ENCODE results near the gene RHNO1. TPM values are rescaled to one million over a fixed set of nuclear protein-coding genes. Genes with fewer than 3 reads are reported as not detected.

The RHNO1 gene
- total RNA-seq, 4 donors from 2014 or later, result 1.2 to 26.3 (median 12.4) TPM

GRCh38 chr12:2891240-2892053, 14.4 kb downstream of the RHNO1 start:
- intact Hi-C loops (cut with DNase I; ENCODE audit: low total_unique reads), result no loop called here
- DNase-seq, result peak; percentile 55 to 56
- peak overlapping the region; percentile 68 to 88 for H3K4me3 ChIP-seq
- TF ChIP-seq POLR2A (IDR thresholded peaks at IDR 0.05), result no peak
- TF ChIP-seq CTCF (IDR thresholded peaks at IDR 0.05), result no peak
- no peaks in the 10 kb centered on the region for H3K27me3 ChIP-seq
- peaks cover 0 to 4% of the 10 kb centered on the region in 2 donors for H3K4me1 ChIP-seq
- peak overlapping the region; percentile 91 to 93 for H3K27ac ChIP-seq
- no peaks in the 10 kb centered on the region for H3K9me3 ChIP-seq
- no peaks in the 10 kb centered on the region for H3K36me3 ChIP-seq

- Histone ChIP-seq H3K4me3 (peak overlapping the region in 1 of 2 donors; percentile 68), H3K9me3 (no peaks in the 10 kb centered on the region), H3K4me1 (peaks cover 0 to 4% of the 10 kb centered on the region in 2 donors), H3K27me3 (no peaks in the 10 kb centered on the region), H3K36me3 (no peaks in the 10 kb centered on the region), H3K27ac (peak overlapping the region; percentile 91 to 93)
- DNase-seq, result no peak
- intact Hi-C loops (cut with DNase I; ENCODE audit: low total_unique reads), result no loop called here
- TF ChIP-seq CTCF (IDR thresholded peaks at IDR 0.05), result no peak
- no peak for TF ChIP-seq POLR2A (IDR thresholded peaks at IDR 0.05)
These were observed 15.2 kb downstream of the RHNO1 start for GRCh38 chr12:2892246-2892645.

GRCh38 chr12:2893007-2893406, 16.0 kb downstream of the RHNO1 start:
- DNase-seq, result peak; percentile 39 to 42
- no peaks in the 10 kb centered on the region for H3K9me3 ChIP-seq
- no peaks in the 10 kb centered on the region for H3K27me3 ChIP-seq
- H3K36me3 ChIP-seq, result no peaks in the 10 kb centered on the region
- TF ChIP-seq CTCF (IDR thresholded peaks at IDR 0.05) (no peak), POLR2A (IDR thresholded peaks at IDR 0.05) (no peak)
- no peak overlapping the region for H3K4me3 ChIP-seq
- intact Hi-C loops (cut with DNase I; ENCODE audit: low total_unique reads), result no loop called here
- H3K27ac ChIP-seq, result peak overlapping the region; percentile 91 to 93
- H3K4me1 ChIP-seq, result peaks cover 0 to 4% of the 10 kb centered on the region in 2 donors

GRCh38 chr12:2895051-2895451, 18.0 kb downstream of the RHNO1 start:
- Histone ChIP-seq H3K27me3 (no peaks in the 10 kb centered on the region), H3K27ac (peak overlapping the region in 1 of 2 donors; percentile 37), H3K9me3 (no peaks in the 10 kb centered on the region), H3K4me1 (peaks cover 0 to 4% of the 10 kb centered on the region in 2 donors), H3K36me3 (no peaks in the 10 kb centered on the region), H3K4me3 (no peak overlapping the region)
- TF ChIP-seq CTCF (IDR thresholded peaks at IDR 0.05) (no peak), POLR2A (IDR thresholded peaks at IDR 0.05) (no peak)
- intact Hi-C loops (cut with DNase I; ENCODE audit: low total_unique reads), result no loop called here
- no peak for DNase-seq

GRCh38 chr12:2895511-2895910, 18.5 kb downstream of the RHNO1 start:
- Histone ChIP-seq H3K36me3 (no peaks in the 10 kb centered on the region), H3K9me3 (no peaks in the 10 kb centered on the region), H3K27ac (peak overlapping the region in 1 of 2 donors; percentile 37), H3K4me3 (no peak overlapping the region), H3K27me3 (no peaks in the 10 kb centered on the region), H3K4me1 (peaks cover 0 to 4% of the 10 kb centered on the region in 2 donors)
- TF ChIP-seq POLR2A (IDR thresholded peaks at IDR 0.05) (no peak), CTCF (IDR thresholded peaks at IDR 0.05) (no peak)
- intact Hi-C loops (cut with DNase I; ENCODE audit: low total_unique reads), result no loop called here
- no peak for DNase-seq
